Measurements from ENCODE around the gene KMT2A. TPM values are rescaled to one million over a fixed set of nuclear protein-coding genes. Genes with fewer than 3 reads are reported as not detected.
A peak's percentile ranks its signal among the peaks of the same experiment; 100 is the strongest.

The KMT2A gene
- total RNA-seq, 1 donor from 2014 or later, result 64.7 TPM

DNA sequence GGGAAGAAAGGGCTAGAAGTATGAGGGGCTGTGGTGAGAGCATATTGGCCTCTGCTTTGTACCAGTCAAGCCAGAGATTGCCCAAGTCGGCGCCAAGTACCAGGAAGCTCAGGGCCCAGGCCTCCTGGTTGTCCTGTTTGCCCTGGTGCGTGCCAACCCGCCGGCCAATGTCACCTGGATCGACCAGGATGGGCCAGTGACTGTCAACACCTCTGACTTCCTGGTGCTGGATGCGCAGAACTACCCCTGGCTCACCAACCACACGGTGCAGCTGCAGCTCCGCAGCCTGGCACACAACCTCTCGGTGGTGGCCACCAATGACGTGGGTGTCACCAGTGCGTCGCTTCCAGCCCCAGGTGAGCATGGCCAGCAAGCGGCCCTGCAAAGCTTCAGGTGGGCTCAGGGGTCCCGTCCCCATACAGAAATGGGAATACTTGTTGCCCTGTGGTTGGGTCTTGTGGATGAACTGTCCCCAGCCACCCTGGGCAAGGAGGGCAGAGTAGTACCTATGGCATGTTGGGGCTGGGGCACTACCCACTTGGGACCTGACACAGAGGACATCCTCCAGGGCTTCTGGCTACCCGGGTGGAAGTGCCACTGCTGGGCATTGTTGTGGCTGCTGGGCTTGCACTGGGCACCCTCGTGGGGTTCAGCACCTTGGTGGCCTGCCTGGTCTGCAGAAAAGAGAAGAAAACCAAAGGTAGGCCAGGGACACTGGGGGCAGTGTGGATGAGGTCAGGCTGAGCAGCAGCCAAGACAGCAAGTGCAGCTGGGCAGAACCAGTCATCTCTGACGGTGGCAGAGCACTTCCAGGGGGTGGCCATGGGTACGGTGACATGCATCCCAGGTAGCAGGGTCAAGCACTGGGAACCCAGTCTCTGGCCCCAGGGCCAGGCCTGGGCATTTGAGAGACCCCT, 96.8 kb downstream of the KMT2A start:
- DNase-seq (no peak), ATAC-seq (no peak)
- intact Hi-C loops (cut with DNase I), result no loop called here
- Histone ChIP-seq H3K4me1 (peaks cover 12% of the 10 kb centered on the region), H3K4me3 (no peak overlapping the region), H3K27me3 (no peaks in the 10 kb centered on the region), H3K9me3 (no peaks in the 10 kb centered on the region), H3K36me3 (no peaks in the 10 kb centered on the region), H3K27ac (no peak overlapping the region)
- TF ChIP-seq, protein P1, sequence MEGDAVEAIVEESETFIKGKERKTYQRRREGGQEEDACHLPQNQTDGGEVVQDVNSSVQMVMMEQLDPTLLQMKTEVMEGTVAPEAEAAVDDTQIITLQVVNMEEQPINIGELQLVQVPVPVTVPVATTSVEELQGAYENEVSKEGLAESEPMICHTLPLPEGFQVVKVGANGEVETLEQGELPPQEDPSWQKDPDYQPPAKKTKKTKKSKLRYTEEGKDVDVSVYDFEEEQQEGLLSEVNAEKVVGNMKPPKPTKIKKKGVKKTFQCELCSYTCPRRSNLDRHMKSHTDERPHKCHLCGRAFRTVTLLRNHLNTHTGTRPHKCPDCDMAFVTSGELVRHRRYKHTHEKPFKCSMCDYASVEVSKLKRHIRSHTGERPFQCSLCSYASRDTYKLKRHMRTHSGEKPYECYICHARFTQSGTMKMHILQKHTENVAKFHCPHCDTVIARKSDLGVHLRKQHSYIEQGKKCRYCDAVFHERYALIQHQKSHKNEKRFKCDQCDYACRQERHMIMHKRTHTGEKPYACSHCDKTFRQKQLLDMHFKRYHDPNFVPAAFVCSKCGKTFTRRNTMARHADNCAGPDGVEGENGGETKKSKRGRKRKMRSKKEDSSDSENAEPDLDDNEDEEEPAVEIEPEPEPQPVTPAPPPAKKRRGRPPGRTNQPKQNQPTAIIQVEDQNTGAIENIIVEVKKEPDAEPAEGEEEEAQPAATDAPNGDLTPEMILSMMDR (IDR thresholded peaks at IDR 0.05), result no peak

GRCh38 chr11:118533769-118534729, 97.8 kb downstream of the KMT2A start:
- Histone ChIP-seq H3K27me3 (no peaks in the 10 kb centered on the region), H3K36me3 (no peaks in the 10 kb centered on the region), H3K9me3 (no peaks in the 10 kb centered on the region), H3K4me3 (no peak overlapping the region), H3K4me1 (peaks cover 12% of the 10 kb centered on the region), H3K27ac (no peak overlapping the region)
- intact Hi-C loops (cut with DNase I), result no loop called here
- TF ChIP-seq, protein P1 (IDR thresholded peaks at IDR 0.05), result no peak
- ATAC-seq (peak; percentile 20), DNase-seq (no peak)

GRCh38 chr11:118535261-118535660, 99.0 kb downstream of the KMT2A start:
- H3K4me1 ChIP-seq, result peaks cover 5% of the 10 kb centered on the region
- H3K4me3 ChIP-seq, result no peak overlapping the region
- intact Hi-C loops (cut with DNase I), result no loop called here
- TF ChIP-seq, protein P1 (IDR thresholded peaks at IDR 0.05), result no peak
- no peak for ATAC-seq
- H3K27ac ChIP-seq, result no peak overlapping the region
- H3K36me3 ChIP-seq, result no peaks in the 10 kb centered on the region
- no peaks in the 10 kb centered on the region for H3K27me3 ChIP-seq
- DNase-seq, result no peak
- no peaks in the 10 kb centered on the region for H3K9me3 ChIP-seq

DNA sequence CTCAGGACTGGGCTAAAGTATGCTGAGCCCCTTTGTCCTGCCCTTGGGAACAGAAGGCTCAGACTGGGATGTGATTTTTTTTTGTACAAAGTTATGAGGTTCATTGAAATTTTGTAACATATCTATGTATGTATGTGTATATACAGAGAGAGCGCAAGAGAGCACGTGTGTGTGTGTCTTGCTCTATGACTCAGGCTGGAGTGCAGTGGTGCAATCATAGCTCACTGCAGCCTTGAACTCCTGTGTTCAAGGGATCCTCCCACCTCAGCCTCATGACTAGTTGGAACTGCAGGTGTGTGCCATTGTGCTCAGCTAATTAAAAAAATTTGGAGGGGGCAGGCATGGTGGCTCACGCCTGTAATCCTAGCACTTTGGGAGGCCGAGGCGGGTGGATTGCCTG, 100.4 kb downstream of the KMT2A start:
- Histone ChIP-seq H3K27me3 (no peaks in the 10 kb centered on the region), H3K9me3 (no peaks in the 10 kb centered on the region), H3K4me1 (peaks cover 2% of the 10 kb centered on the region), H3K27ac (no peak overlapping the region), H3K4me3 (no peak overlapping the region), H3K36me3 (peaks cover 4% of the 10 kb centered on the region)
- intact Hi-C loops (cut with DNase I), result no loop called here
- TF ChIP-seq, protein P1 (IDR thresholded peaks at IDR 0.05), result no peak
- DNase-seq (no peak), ATAC-seq (no peak)

- Histone ChIP-seq H3K27ac (no peak overlapping the region), H3K4me1 (no peaks in the 10 kb centered on the region), H3K9me3 (no peaks in the 10 kb centered on the region), H3K36me3 (peaks cover 7% of the 10 kb centered on the region), H3K27me3 (no peaks in the 10 kb centered on the region), H3K4me3 (no peak overlapping the region)
- TF ChIP-seq, protein P1 (IDR thresholded peaks at IDR 0.05), result no peak
- DNase-seq (no peak), ATAC-seq (no peak)
- intact Hi-C loops (cut with DNase I), result no loop called here
These were observed 101.2 kb downstream of the KMT2A start for GRCh38 chr11:118537409-118537980.
